ENCODE results near the gene ZSCAN31.

ZSCAN31 gene

DNA sequence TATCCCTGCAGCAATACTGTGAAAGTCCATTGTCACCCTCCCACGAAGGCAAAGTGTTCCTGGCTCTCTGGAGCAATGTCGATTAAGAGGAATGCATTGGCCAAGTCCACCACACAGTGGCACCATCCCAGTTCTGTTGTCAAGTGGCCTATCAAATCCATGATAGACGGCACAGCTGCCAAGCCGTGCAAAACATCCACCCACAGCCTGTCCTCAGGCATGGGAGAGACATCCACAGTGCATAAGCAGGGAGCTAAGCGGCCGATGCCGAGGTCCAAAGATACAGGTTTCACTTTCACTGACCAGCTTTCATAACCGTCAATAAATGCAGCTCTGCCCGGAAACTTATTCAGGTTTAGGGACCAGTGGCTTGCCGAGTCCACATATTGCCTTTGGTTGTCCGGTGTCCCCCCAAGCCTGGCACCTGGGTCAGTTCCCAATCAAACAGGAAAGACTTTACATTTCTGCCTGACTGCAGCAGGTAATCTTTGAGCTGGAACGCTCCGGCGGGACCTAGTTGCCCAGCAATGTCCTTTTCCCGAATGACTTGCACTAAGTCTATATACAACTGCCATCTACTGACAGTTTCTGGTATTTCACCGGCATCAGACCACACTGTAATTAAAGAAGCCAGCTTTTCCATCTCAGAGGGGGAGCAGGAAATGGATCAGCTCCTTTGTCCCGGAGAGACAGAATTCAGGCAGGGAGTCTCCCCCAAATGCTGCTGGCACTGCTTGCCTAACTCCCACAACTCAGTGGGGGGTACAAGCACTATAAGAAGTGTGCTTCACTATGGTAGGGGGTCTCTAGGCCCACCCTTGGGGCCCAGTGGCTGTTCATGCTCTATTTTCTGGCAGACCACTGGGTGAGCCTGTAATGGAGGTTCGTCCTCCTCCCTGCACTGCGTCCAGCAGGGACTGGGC is 20.1 kb upstream of the ZSCAN31 start:
- TF ChIP-seq, protein P1, sequence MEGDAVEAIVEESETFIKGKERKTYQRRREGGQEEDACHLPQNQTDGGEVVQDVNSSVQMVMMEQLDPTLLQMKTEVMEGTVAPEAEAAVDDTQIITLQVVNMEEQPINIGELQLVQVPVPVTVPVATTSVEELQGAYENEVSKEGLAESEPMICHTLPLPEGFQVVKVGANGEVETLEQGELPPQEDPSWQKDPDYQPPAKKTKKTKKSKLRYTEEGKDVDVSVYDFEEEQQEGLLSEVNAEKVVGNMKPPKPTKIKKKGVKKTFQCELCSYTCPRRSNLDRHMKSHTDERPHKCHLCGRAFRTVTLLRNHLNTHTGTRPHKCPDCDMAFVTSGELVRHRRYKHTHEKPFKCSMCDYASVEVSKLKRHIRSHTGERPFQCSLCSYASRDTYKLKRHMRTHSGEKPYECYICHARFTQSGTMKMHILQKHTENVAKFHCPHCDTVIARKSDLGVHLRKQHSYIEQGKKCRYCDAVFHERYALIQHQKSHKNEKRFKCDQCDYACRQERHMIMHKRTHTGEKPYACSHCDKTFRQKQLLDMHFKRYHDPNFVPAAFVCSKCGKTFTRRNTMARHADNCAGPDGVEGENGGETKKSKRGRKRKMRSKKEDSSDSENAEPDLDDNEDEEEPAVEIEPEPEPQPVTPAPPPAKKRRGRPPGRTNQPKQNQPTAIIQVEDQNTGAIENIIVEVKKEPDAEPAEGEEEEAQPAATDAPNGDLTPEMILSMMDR (IDR thresholded peaks at IDR 0.05; ENCODE audit: insufficient read depth, low read length, poor library complexity, severe bottlenecking) = peak; percentile 55
- H3K4me3 ChIP-seq (replicated peaks; ENCODE audit: low read depth, low read length) = peak overlapping the region; percentile 63
- H3K36me3 ChIP-seq (ENCODE audit: control insufficient read depth, insufficient read depth, low read length) = no peaks in the 10 kb centered on the region
- peak; percentile 71 for DNase-seq (ENCODE audit: extremely low read depth, insufficient read length)
- H3K27me3 ChIP-seq (replicated peaks; ENCODE audit: control insufficient read depth, insufficient read depth, low read length) = no peaks in the 10 kb centered on the region

DNA sequence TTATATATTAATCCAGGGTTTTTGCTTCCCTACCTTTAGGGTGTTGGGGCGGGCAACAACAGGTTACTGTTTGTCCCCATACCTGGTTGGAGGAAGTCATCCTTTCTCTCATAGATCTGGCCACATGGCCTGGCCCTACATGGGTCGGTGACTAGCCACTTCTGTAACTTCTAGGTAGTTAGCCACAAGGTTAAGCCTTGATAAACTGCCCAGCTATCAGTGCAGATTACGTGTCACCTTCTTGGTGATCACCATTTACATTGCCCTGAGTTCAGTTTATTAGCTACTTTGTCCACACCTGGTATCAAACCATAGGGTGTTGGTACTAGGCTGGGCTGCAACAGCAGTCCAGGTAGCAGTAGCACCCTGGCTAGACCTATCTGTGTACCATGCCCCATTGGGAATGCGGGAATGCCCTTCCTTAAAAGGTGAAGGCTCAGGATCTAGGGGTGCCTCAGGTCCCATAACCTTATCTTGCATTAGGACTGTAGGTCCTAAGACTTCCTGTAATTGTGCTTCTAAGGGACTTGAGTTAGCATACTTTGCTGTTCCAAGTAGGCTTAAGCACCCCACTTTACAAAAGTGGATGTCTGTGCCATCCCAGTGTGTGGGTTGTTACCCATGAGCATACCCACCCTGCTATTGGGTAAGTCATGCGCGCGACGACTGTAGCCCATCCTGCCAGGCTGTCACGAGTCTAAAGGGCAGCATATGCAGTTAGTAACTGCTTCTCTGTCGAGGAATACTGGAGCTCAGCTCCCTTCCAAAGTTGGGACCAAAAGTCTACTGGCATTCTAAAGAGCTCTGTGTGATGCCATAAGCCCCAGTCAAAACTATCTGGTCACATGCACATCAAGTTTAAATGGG is 19.0 kb upstream of the ZSCAN31 start:
- no peak for DNase-seq (ENCODE audit: extremely low read depth, insufficient read length)
- Histone ChIP-seq H3K4me3 (replicated peaks; ENCODE audit: low read depth, low read length) (no peak overlapping the region), H3K27me3 (replicated peaks; ENCODE audit: control insufficient read depth, insufficient read depth, low read length) (no peaks in the 10 kb centered on the region), H3K36me3 (ENCODE audit: control insufficient read depth, insufficient read depth, low read length) (no peaks in the 10 kb centered on the region)
- TF ChIP-seq, protein P1 (IDR thresholded peaks at IDR 0.05; ENCODE audit: insufficient read depth, low read length, poor library complexity, severe bottlenecking) = no peak

DNA sequence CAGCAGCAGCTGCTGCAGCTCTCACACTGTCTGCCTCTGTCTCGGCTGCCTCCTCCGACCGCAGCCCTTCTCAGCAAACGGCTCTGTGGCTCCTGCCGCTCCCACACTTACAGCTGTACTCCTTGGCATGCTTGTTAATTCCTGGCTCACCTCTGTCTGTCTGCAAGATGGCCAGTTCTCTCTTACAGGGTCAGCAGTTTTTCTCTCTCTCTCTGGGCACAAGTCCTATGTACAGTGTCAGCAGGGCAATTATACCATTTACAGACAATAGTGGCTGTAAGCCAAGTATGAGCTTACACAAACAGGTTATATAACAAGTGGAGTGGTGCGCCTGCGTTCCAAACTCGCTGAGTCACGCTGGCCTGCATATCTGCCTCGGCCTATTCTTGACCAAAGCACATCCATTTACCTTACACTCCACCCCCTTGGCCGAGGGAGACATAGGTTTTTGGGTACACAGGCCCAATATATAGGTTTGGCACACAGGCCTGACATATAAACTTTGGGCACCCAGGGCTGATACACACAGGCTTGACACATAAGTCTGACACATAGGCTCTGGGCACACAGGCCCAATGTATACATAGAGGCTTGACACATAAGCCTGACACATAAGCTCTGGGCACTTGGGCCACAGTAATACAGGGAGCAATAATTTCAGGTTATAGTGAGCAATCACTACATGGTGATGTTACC is 18.2 kb upstream of the ZSCAN31 start:
- no peaks in the 10 kb centered on the region for H3K27me3 ChIP-seq (replicated peaks; ENCODE audit: control insufficient read depth, insufficient read depth, low read length)
- no peak for DNase-seq (ENCODE audit: extremely low read depth, insufficient read length)
- no peak overlapping the region for H3K4me3 ChIP-seq (replicated peaks; ENCODE audit: low read depth, low read length)
- no peaks in the 10 kb centered on the region for H3K36me3 ChIP-seq (ENCODE audit: control insufficient read depth, insufficient read depth, low read length)
- TF ChIP-seq, protein P1 (IDR thresholded peaks at IDR 0.05; ENCODE audit: insufficient read depth, low read length, poor library complexity, severe bottlenecking) = no peak

GRCh38 chr6:28353356-28353755 is 17.4 kb upstream of the ZSCAN31 start:
- Histone ChIP-seq H3K27me3 (replicated peaks; ENCODE audit: control insufficient read depth, insufficient read depth, low read length) (no peaks in the 10 kb centered on the region), H3K36me3 (ENCODE audit: control insufficient read depth, insufficient read depth, low read length) (no peaks in the 10 kb centered on the region), H3K4me3 (replicated peaks; ENCODE audit: low read depth, low read length) (no peak overlapping the region)
- TF ChIP-seq, protein P1 (IDR thresholded peaks at IDR 0.05; ENCODE audit: insufficient read depth, low read length, poor library complexity, severe bottlenecking) = no peak
- DNase-seq (ENCODE audit: extremely low read depth, insufficient read length) = no peak

- Histone ChIP-seq H3K36me3 (ENCODE audit: control insufficient read depth, insufficient read depth, low read length) (no peaks in the 10 kb centered on the region), H3K27me3 (replicated peaks; ENCODE audit: control insufficient read depth, insufficient read depth, low read length) (no peaks in the 10 kb centered on the region), H3K4me3 (replicated peaks; ENCODE audit: low read depth, low read length) (no peak overlapping the region)
- TF ChIP-seq, protein P1 (IDR thresholded peaks at IDR 0.05; ENCODE audit: insufficient read depth, low read length, poor library complexity, severe bottlenecking) = no peak
- DNase-seq (ENCODE audit: extremely low read depth, insufficient read length) = no peak
Measured at GRCh38 chr6:28351493-28351925, 15.6 kb upstream of the ZSCAN31 start.

Data from GM06990 (cell line).